GM20431 (cell line): ENCODE measurements around the gene OR7A10.
"Not testable (repeated sequence)": the region's sequence is repeated elsewhere in the genome, so short reads cannot be mapped to it uniquely, and the experiment has no call there.

Experiments used
- in situ Hi-C: fragments of 300-500 bp; cut with MseI, MboI; formaldehyde crosslinking; loops from one replicate; pipeline ENCODE4 v1.15.0; 2020; ENCODE audit warnings: low sequenced_read_pairs; ENCODE audit not compliant: unreplicated experiment

Gene OR7A10

DNA sequence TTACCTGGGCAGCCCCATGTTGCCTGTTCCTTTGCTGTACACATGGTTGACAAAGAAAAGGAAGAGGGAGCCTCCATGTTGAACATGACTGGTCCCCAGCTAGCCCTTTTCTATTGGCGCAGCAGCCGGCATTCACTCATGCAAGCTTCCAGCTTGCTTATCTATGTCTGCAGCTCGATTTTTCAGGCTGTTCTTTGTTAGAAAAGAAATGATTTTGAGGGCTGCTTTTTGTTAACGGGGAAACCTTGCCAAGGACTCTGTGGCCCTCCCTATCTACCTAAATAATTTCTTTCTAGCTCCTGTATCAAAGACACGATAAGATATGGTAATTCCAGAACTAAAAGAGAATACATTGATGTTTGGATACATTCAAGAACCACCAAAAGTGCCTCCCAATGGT is 50.0 kb downstream of the OR7A10 start:
- in situ Hi-C loops = no loop called here

DNA sequence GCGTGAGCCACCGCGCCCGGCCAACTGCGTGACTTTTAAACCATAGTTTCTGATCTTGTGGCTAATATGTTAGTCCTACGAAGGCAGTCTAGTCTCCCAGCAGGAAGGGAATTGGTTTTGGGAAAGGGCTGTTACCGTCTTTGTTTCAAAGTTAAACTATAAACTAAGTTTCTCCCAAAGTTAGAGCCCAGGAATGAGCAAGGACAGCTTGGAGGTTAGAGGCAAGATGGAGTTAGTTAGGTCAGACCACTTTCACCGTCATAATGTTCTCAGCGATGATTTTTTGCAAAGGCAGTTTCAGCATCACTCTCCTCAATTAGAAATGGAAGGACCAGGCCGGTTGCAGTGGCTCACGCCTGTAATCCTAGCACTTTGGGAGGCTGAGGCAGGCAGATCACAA is 52.7 kb downstream of the OR7A10 start:
- in situ Hi-C loops = no loop called here

DNA sequence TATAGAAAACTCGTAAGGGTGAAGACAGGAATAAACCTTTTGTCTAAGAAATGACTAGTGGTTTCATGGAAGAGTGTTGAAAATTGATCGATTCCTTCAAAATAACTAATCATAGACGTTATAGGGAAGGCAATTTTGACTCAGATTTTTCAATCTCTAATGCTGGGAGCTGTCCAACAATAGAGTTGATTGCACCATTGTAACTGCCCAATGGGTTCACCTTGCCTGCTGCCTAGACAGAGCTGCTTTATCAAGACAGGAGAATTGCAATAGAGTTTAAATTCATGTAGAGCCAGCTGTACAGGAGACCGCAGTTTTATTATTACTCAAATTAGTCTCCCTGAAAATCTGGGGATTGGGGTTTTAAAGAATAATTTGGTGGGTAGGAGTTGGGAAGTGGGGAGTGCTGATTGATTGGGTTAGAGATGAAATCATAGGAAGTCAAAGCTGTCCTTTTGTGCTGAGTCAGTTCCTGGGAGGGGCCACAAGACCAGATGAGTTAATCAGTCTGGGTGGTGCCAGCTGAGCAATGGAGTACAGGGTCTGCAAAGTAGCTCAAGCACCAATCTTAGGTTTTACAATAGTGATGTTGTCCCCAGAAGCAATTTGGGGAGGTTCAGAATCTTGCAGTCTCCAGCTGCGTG is 53.5 kb downstream of the OR7A10 start:
- in situ Hi-C loops = no loop called here

DNA sequence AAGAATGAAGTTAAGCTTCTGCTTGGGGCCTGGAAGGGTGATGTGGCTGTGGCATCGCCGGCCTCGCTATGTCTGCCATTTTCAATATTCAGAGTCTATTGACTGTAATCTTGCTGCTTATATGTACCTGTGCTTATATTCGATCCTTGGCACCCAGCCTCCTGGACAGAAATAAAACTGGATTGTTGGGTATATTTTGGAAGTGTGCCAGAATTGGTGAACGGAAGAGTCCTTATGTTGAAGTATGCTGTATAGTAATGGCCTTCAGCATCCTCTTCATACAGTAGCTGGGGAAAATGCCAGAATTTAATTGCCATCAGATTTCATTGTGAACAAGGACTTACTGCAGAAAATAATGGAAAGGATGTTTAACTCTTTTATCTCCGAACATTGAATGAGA is 56.5 kb downstream of the OR7A10 start:
- in situ Hi-C loops = not testable (repeated sequence)
